NCI-H748 (cell line): ENCODE measurements around the gene TGFBI.
"Not testable (repeated sequence)": the region's sequence is repeated elsewhere in the genome, so short reads cannot be mapped to it uniquely, and the experiment has no call there.

ENCODE experiments used
- DNase-seq: peaks from one replicate; lab custom pipeline; 2025; ENCODE audit not compliant: unreplicated experiment; lab: John Stamatoyannopoulos, UW

Gene TGFBI

DNA sequence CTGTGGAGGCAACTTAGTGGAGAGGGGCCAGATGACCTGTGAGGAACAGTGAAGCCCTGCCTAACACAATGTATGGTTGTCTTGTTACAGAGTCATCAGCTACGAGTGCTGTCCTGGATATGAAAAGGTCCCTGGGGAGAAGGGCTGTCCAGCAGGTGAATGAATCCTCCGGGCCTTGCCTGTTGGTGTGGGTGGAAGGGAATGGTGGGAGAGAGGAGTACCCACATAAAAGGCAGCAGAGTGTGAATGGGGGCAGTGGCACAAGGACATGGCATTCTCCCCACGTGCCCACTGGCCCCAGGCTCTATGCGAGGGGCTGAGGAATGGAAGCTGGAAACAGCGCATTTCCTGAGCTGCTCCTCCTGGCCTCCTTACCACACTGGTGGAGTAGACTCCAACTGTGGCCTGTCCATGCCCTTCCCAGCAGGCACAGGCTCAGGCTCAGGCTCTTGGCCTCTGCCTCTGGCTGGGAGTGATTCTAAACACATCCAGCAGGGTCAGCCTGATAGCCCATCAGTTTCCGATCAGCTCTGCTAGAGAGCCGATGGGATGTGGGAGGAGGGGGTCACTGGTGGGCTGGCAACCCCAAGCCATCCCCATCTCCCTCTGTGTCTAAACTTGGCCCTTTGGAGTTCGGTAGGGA lies 15.3 kb downstream of the TGFBI start:
- DNase-seq: no peak

DNA sequence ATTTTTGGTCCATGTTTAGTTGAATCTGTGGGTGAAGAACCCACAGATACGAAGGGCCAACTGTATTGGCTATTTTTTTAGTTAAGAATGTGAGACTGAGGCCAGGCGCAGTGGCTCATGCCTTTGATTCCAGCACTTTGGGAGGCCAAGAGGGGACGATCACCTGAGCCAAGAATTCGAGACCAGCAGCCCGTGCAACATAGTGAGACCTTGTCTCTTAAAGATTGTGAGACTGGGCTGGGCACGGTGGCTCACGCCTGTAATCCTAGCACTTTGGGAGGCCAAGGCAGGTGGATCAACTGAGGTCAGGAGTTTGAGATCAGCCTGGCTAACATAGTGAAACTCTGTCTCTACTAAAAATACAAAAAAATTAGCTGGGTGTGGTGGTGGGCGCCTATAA lies 16.2 kb downstream of the TGFBI start:
- not testable (repeated sequence) for DNase-seq

- no peak for DNase-seq
These were observed 17.5 kb downstream of the TGFBI start for GRCh38 chr5:136046246-136046645.

GRCh38 chr5:136047858-136048257 lies 19.1 kb downstream of the TGFBI start:
- DNase-seq: no peak

GRCh38 chr5:136048966-136049365 lies 20.2 kb downstream of the TGFBI start:
- no peak for DNase-seq

GRCh38 chr5:136051486-136052220 lies 22.9 kb downstream of the TGFBI start:
- DNase-seq: no peak

GRCh38 chr5:136052692-136053335 lies 24.0 kb downstream of the TGFBI start:
- no peak for DNase-seq

GRCh38 chr5:136053336-136054141 lies 24.8 kb downstream of the TGFBI start:
- no peak for DNase-seq

- no peak for DNase-seq
These were observed 25.6 kb downstream of the TGFBI start for GRCh38 chr5:136054142-136055019.

DNA sequence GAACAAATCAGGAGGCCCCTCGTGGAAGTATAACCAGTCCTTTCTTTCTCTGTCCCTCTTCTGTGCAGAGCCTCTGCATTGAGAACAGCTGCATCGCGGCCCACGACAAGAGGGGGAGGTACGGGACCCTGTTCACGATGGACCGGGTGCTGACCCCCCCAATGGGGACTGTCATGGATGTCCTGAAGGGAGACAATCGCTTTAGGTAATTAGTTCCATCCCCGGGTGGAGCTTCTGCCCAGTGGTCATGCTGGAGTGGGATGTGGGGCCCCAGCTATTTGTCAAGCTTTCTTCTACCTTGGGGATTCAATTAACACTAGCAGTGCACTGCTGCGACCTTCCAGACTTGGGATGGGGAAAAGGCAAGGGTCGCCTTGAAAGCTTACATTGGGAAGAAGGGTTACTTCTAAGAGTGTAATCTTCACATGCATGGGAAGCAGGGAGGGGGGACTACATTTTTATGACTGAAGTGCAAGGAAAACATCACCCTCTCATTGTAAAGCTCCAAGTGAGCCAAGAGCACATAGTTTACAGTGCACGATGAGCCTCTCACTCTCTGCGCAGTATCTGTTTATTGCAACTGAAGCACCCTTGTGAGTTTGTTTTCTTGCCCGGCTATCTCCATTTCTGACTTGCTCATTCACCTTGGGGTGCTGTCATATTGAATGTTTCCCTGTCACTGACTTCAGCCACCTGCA lies 27.0 kb downstream of the TGFBI start:
- DNase-seq: no peak

GRCh38 chr5:136056336-136056735 lies 27.5 kb downstream of the TGFBI start:
- DNase-seq: no peak

GRCh38 chr5:136056771-136057335 lies 28.1 kb downstream of the TGFBI start:
- no peak for DNase-seq

DNA sequence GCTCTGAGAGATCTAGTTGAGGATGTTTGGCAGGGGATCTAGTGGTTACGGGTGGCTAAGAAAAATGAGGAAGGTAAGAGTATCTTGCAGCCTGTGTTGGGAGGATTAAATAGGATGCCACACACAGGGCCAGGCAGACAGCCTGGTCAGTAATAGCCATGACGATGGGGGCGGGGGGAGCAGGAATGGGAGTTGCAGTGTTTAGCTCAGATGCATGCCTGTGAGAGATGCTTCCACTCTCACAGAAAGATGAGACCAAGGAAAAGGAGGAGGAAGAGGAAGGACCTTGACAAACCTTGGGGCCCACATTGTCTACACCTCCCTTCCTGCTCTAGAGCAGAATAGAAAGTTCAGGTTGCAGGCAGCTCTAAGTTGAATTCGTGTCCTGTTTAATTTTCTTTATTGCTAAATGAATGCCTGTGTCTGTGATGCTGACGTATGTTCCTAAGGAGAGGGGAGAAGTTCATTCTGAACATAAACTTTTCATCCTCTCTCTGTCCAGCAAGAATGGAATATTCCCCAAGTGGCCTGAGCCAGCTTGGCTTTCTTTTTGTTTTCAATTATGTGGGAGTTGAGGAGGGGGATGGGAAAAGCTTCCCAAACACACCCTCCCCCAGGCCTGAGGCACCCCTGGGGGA lies 28.7 kb downstream of the TGFBI start:
- DNase-seq: no peak

GRCh38 chr5:136058039-136058971 lies 29.5 kb downstream of the TGFBI start:
- no peak for DNase-seq

- no peak for DNase-seq
These were observed 30.2 kb downstream of the TGFBI start for GRCh38 chr5:136058972-136059354.

DNA sequence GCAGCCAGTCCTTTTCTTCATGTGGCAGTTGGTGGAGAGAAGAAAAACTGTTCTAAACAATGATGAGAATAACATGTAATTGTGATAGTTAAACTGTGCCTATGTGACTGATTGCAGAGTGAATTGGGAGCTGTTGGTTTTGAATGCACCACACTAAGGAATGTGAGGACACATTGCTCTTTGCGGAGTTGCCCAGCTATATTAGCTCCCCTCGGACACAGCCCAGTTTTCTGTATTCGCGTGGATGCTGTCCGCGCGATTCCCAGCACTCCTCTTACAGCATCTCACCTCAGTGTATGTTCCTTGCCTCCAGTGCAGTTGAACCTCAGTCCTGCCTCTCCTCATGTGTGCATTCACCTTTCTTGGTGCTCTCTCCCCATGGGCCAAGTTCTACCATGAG lies 32.2 kb downstream of the TGFBI start:
- DNase-seq: no peak

DNA sequence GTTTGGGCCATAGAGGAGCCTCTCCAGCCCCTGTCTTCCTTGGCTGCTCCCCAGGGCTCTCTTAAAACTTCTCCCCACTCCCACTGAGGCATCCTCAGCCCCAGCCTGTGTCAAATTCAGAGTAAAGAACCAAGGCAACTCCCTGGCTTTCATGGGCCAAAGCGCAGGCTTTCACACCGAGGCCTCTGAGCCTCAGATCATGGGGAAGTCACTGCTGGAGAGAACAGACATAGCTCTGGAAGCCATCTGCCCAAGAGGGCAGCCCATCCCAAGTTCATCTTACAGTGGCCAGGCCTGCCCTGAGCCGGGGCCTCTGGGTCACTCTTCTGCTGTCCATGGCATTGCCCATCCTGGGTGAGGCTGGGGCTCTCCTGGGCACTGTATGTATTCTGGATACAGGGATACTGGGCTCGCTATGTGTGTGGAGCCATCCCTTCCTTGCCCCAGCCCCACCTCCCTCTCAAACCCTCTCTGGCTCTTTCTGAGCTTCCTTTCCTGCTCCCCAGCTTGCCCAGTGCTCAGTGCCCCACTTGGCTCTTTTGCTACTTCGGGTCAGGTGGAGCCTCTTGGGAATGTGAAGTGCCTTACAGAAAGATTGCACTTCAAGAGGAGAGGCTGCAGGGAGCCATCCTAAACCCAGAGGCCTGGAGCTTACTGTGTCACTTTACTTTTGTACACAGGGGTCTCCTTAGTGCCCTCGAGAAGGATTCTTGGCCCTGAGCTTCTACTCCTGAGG lies 33.0 kb downstream of the TGFBI start:
- DNase-seq: no peak
